Measurements from ENCODE around the gene SERPINB6.

Gene SERPINB6

GRCh38 chr6:2990248-2990931 lies 19.0 kb upstream of the SERPINB6 start:
- Histone ChIP-seq H3K9me2 (replicated peaks; ENCODE audit: control insufficient read depth, low read length) (no peaks in the 10 kb centered on the region), H3K27me3 (ENCODE audit: control insufficient read depth, low read length) (no peaks in the 10 kb centered on the region), H3K79me2 (ENCODE audit: control insufficient read depth, low read length) (no peaks in the 10 kb centered on the region), H3K4me2 (ENCODE audit: low read length) (peak overlapping the region; percentile 98), H3K36me3 (ENCODE audit: control insufficient read depth, low read length) (no peaks in the 10 kb centered on the region), H3K9me3 (ENCODE audit: control insufficient read depth, insufficient read depth, low read length) (no peaks in the 10 kb centered on the region), H3K4me3 (ENCODE audit: low read length) (peak overlapping the region; percentile 82), H3F3A (ENCODE audit: control insufficient read depth, insufficient read depth) (peaks cover 14% of the 10 kb centered on the region), H4K20me1 (ENCODE audit: control insufficient read depth, insufficient read depth, low read depth, low read length) (no peaks in the 10 kb centered on the region), H3K27ac (ENCODE audit: low read depth, low read length) (peak overlapping the region; percentile 88), H3K4me1 (ENCODE audit: control insufficient read depth, low read length) (peaks cover 21% of the 10 kb centered on the region)
- TF ChIP-seq CTCF (IDR thresholded peaks at IDR 0.05; ENCODE audit: low read depth, low read length, poor library complexity, severe bottlenecking) (no peak), EZH2phosphoT487 (IDR thresholded peaks at IDR 0.05; ENCODE audit: borderline replicate concordance, low read length) (no peak)

GRCh38 chr6:2989332-2990247 lies 18.2 kb upstream of the SERPINB6 start:
- peaks cover 21% of the 10 kb centered on the region for H3K4me1 ChIP-seq (ENCODE audit: control insufficient read depth, low read length)
- H3K27me3 ChIP-seq (ENCODE audit: control insufficient read depth, low read length) = no peaks in the 10 kb centered on the region; the same call in 1 of the 2 replicates
- H3K4me2 ChIP-seq (ENCODE audit: low read length) = peak overlapping the region; percentile 98
- no peaks in the 10 kb centered on the region for H3K79me2 ChIP-seq (ENCODE audit: control insufficient read depth, low read length)
- peak overlapping the region; percentile 82 for H3K4me3 ChIP-seq (ENCODE audit: low read length)
- no peaks in the 10 kb centered on the region for H4K20me1 ChIP-seq (ENCODE audit: control insufficient read depth, insufficient read depth, low read depth, low read length)
- TF ChIP-seq CTCF (IDR thresholded peaks at IDR 0.05; ENCODE audit: low read depth, low read length, poor library complexity, severe bottlenecking) (no peak), EZH2phosphoT487 (IDR thresholded peaks at IDR 0.05; ENCODE audit: borderline replicate concordance, low read length) (no peak)
- no peaks in the 10 kb centered on the region for H3K36me3 ChIP-seq (ENCODE audit: control insufficient read depth, low read length)
- H3K9me2 ChIP-seq (replicated peaks; ENCODE audit: control insufficient read depth, low read length) = no peaks in the 10 kb centered on the region
- no peaks in the 10 kb centered on the region for H3K9me3 ChIP-seq (ENCODE audit: control insufficient read depth, insufficient read depth, low read length)
- H3K27ac ChIP-seq (ENCODE audit: low read depth, low read length) = peak overlapping the region; percentile 88
- peaks cover 10% of the 10 kb centered on the region for H3F3A ChIP-seq (ENCODE audit: control insufficient read depth, insufficient read depth)

- no peaks in the 10 kb centered on the region; the same call in 1 of the 2 replicates for H3K27me3 ChIP-seq (ENCODE audit: control insufficient read depth, low read length)
- H3K79me2 ChIP-seq (ENCODE audit: control insufficient read depth, low read length) = no peaks in the 10 kb centered on the region
- no peaks in the 10 kb centered on the region for H4K20me1 ChIP-seq (ENCODE audit: control insufficient read depth, insufficient read depth, low read depth, low read length)
- H3K9me3 ChIP-seq (ENCODE audit: control insufficient read depth, insufficient read depth, low read length) = no peaks in the 10 kb centered on the region
- no peaks in the 10 kb centered on the region for H3K36me3 ChIP-seq (ENCODE audit: control insufficient read depth, low read length)
- H3K4me2 ChIP-seq (ENCODE audit: low read length) = peak overlapping the region; percentile 98
- H3K4me3 ChIP-seq (ENCODE audit: low read length) = peak overlapping the region; percentile 82
- peaks cover 21% of the 10 kb centered on the region for H3K4me1 ChIP-seq (ENCODE audit: control insufficient read depth, low read length)
- H3K27ac ChIP-seq (ENCODE audit: low read depth, low read length) = peak overlapping the region; percentile 88
- TF ChIP-seq EZH2phosphoT487 (IDR thresholded peaks at IDR 0.05; ENCODE audit: borderline replicate concordance, low read length) = no peak
- peak; percentile 73 for TF ChIP-seq CTCF (IDR thresholded peaks at IDR 0.05; ENCODE audit: low read depth, low read length, poor library complexity, severe bottlenecking)
- peaks cover 10% of the 10 kb centered on the region for H3F3A ChIP-seq (ENCODE audit: control insufficient read depth, insufficient read depth)
- no peaks in the 10 kb centered on the region for H3K9me2 ChIP-seq (replicated peaks; ENCODE audit: control insufficient read depth, low read length)
Observed at GRCh38 chr6:2988426-2989331, 17.3 kb upstream of the SERPINB6 start.
